ENCODE results near the gene SLC16A2. TPM values are rescaled to one million over a fixed set of nuclear protein-coding genes. Genes with fewer than 3 reads are reported as not detected.

Gene SLC16A2
- total RNA-seq, 2 experiments from 2014 or later: not detected

DNA sequence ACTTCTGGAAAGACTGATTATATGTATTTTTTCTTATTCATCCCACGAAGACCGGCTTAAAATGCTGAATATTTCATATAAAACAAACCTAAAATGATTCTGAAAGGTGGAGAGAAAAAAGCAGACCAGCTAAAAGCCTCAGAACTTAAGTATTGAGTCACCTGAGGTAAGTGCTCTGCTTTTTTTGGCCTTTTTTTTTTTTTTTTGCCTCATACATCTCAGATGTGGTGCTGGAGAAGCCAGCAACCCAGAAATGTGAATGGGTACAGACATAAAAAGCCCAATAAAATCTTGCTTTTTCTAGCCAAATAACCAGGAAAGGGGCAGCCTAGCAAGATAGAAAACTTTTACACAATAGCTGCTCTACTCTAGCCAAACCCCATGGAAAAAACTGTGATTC is 136.1 kb downstream of the SLC16A2 start:
- ChIA-PET CTCF (no interaction called here), POLR2A (no interaction called here)
- H3K4me3 Mint-ChIP-seq: no peak overlapping the region
- ATAC-seq (no peak), DNase-seq (no peak)
- no peaks in the 10 kb centered on the region for H3K36me3 Mint-ChIP-seq (ENCODE audit: low read depth)
- no peaks in the 10 kb centered on the region for H3K9me3 Mint-ChIP-seq (ENCODE audit: insufficient read depth)
- no peaks in the 10 kb centered on the region for H3K27me3 Mint-ChIP-seq (ENCODE audit: low read depth)
- H3K4me1 Mint-ChIP-seq (ENCODE audit: low read depth): no peaks in the 10 kb centered on the region
- H3K27ac Mint-ChIP-seq: no peak overlapping the region

DNA sequence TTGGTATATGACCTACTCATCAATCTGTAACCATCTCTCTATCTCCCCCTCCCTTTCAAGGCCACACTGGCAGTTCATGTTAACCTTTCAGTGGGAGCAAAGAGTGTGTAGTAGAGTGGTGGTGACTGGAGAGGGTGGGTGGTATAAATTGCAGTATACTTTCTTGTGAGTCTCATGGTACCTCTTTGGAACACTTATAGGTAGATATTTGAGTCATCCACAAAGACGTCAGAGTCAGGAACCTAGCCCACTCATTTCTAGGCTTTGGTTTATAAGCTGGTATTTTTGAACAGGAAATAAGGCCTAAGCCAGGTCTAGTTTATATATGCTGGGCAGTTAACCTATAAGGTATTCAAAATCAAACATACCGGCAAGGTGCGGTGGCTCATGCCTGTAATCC is 156.8 kb downstream of the SLC16A2 start:
- Mint-ChIP-seq H3K9me3 (ENCODE audit: insufficient read depth) (no peaks in the 10 kb centered on the region), H3K27me3 (ENCODE audit: low read depth) (no peaks in the 10 kb centered on the region), H3K36me3 (ENCODE audit: low read depth) (peaks cover 11% of the 10 kb centered on the region), H3K4me3 (no peak overlapping the region), H3K4me1 (ENCODE audit: low read depth) (no peaks in the 10 kb centered on the region), H3K27ac (no peak overlapping the region)
- POLR2A ChIA-PET: interaction anchor here (0.7 kb wide), 1 partner anchor 124 kb away, joined by 3 read pairs; no protein-coding TSS in a partner anchor
- ATAC-seq: no peak
- DNase-seq: no peak
- CTCF ChIA-PET: no interaction called here

DNA sequence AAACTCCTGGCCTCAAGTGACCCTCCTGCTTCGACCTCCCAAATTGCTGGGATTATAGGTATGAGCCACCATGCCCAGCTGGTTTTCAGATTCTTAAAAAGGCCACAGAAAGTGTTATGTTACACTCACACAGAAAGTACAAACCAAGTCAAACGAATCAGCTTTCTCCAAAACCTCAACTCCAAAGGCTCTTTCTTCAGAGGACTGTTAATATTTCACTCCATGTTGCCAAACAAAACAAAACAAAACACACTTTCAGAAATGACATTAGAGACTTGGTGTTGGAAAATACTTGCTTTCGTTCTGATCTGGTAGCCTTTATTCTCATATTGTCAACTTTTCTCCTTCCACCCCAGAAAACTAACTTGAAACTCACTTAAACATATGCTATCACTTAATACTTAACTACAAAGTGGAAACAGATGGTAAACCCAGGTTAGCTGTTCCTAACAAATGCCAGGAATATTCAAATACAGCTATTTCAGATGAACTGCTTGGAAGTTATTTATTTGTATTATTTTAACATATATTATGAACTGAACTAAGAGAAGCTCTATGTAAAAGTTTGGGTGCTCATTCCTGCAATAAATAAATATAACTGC is 158.4 kb downstream of the SLC16A2 start:
- CTCF ChIA-PET: no interaction called here
- DNase-seq (no peak), ATAC-seq (no peak)
- Mint-ChIP-seq H3K4me1 (ENCODE audit: low read depth) (no peaks in the 10 kb centered on the region), H3K27me3 (ENCODE audit: low read depth) (no peaks in the 10 kb centered on the region), H3K27ac (no peak overlapping the region), H3K9me3 (ENCODE audit: insufficient read depth) (no peaks in the 10 kb centered on the region), H3K36me3 (ENCODE audit: low read depth) (peaks cover 12% of the 10 kb centered on the region), H3K4me3 (no peak overlapping the region)
- POLR2A ChIA-PET: interaction anchor here (1.5 kb wide), 1 partner anchor 35 kb away, joined by 5 read pairs; the partner anchor contains the start of gene RLIM

Other genes with a start within 250 kb of the SLC16A2 start
- not detected for gene ZCCHC13, start 117.3 kb upstream of the SLC16A2 start, total RNA-seq
- 10 to 100 TPM; 30.8 to 32.3 TPM for gene RLIM, start 193.1 kb downstream of the SLC16A2 start, total RNA-seq

Data from activated CD8-positive, alpha-beta T cell treated with anti-CD3 and anti-CD28 coated beads, Interleukin-2, amount 10 ng/mL, durations not matched to agents 7 days and 5 days (primary cell).